HCT116 (cell line): ENCODE results near the gene CCDC201.
"Not testable (repeated sequence)": the region's sequence is repeated elsewhere in the genome, so short reads cannot be mapped to it uniquely, and the experiment has no call there.

Experiments
- JUND ChIP-seq: IDR thresholded peaks from 2 replicates; pipeline ENCODE4 v1.6.1; 2012
- POLR2AphosphoS5 ChIP-seq: IDR thresholded peaks from 2 replicates; pipeline ENCODE4 v1.6.1; 2011; ENCODE audit warnings: mild to moderate bottlenecking, low read depth, low read length, moderate library complexity
- SIN3A ChIP-seq: IDR thresholded peaks from 2 replicates; pipeline ENCODE4 v1.6.1; 2012; ENCODE audit warnings: low read depth
- SP1 ChIP-seq: IDR thresholded peaks from 2 replicates; pipeline ENCODE4 v1.6.1; 2012; ENCODE audit warnings: low read depth
- SRF ChIP-seq: IDR thresholded peaks from 2 replicates; pipeline ENCODE4 v1.6.1; 2012; ENCODE audit warnings: low read depth
- TF ChIP-seq, protein P1 (sequence below): IDR thresholded peaks from 2 replicates; pipeline ENCODE4 v1.6.1; 2012

DNA sequence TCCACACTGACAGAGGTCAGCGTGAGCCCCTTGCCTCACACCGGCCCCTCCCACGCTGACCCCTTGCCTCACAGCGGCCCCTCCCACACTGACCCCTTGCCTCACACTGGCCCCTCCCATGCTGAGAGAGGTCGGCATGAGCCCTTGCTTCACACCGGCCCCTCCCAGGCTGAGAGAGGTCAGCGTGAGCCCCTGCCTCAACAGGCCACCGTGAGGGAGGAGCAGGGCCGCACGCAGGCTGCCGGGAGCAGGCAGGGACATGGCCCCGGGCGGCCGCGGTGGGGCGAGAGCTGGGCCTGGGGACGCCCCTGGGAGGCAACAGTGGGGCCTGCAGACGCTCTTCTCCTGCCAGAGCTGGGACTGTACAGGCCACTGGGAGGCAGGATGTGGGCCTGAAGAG lies 59.1 kb downstream of the CCDC201 start:
- TF ChIP-seq, protein P1, sequence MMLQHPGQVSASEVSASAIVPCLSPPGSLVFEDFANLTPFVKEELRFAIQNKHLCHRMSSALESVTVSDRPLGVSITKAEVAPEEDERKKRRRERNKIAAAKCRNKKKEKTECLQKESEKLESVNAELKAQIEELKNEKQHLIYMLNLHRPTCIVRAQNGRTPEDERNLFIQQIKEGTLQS, result not testable (repeated sequence)
- not testable (repeated sequence) for TF ChIP-seq JUND, SRF, POLR2AphosphoS5, SIN3A, SP1
